ENCODE data around the gene FAM186B.

The FAM186B gene

GRCh38 chr12:49588721-49589516 lies 16.5 kb downstream of the FAM186B start:
- Histone ChIP-seq H3K9me3 (ENCODE audit: control insufficient read depth, low read depth, low read length) (no peaks in the 10 kb centered on the region), H3K27ac (ENCODE audit: low read length) (no peak overlapping the region), H3K36me3 (ENCODE audit: control insufficient read depth, low read depth, low read length) (no peaks in the 10 kb centered on the region), H3K27me3 (ENCODE audit: control insufficient read depth, insufficient read depth, low read length) (no peaks in the 10 kb centered on the region), H3K4me3 (ENCODE audit: low read length) (no peak overlapping the region), H3K9ac (ENCODE audit: low read length) (no peak overlapping the region), H3K4me1 (ENCODE audit: control insufficient read depth, low read depth, low read length) (no peaks in the 10 kb centered on the region)

- no peak overlapping the region for H3K27ac ChIP-seq (ENCODE audit: low read length)
- no peak overlapping the region for H3K9ac ChIP-seq (ENCODE audit: low read length)
- no peaks in the 10 kb centered on the region for H3K27me3 ChIP-seq (ENCODE audit: control insufficient read depth, insufficient read depth, low read length)
- no peaks in the 10 kb centered on the region for H3K4me1 ChIP-seq (ENCODE audit: control insufficient read depth, low read depth, low read length)
- H3K4me3 ChIP-seq (ENCODE audit: low read length) = no peak overlapping the region
- no peaks in the 10 kb centered on the region for H3K9me3 ChIP-seq (ENCODE audit: control insufficient read depth, low read depth, low read length)
- no peaks in the 10 kb centered on the region for H3K36me3 ChIP-seq (ENCODE audit: control insufficient read depth, low read depth, low read length)
Measured at GRCh38 chr12:49588281-49588680, 17.2 kb downstream of the FAM186B start.

GRCh38 chr12:49587174-49587908 lies 18.1 kb downstream of the FAM186B start:
- no peaks in the 10 kb centered on the region for H3K36me3 ChIP-seq (ENCODE audit: control insufficient read depth, low read depth, low read length)
- H3K27ac ChIP-seq (ENCODE audit: low read length) = no peak overlapping the region
- H3K9ac ChIP-seq (ENCODE audit: low read length) = no peak overlapping the region
- no peaks in the 10 kb centered on the region for H3K4me1 ChIP-seq (ENCODE audit: control insufficient read depth, low read depth, low read length)
- no peaks in the 10 kb centered on the region for H3K9me3 ChIP-seq (ENCODE audit: control insufficient read depth, low read depth, low read length)
- H3K27me3 ChIP-seq (ENCODE audit: control insufficient read depth, insufficient read depth, low read length) = no peaks in the 10 kb centered on the region
- H3K4me3 ChIP-seq (ENCODE audit: low read length) = no peak overlapping the region

- Histone ChIP-seq H3K4me1 (ENCODE audit: control insufficient read depth, low read depth, low read length) (no peaks in the 10 kb centered on the region), H3K36me3 (ENCODE audit: control insufficient read depth, low read depth, low read length) (no peaks in the 10 kb centered on the region), H3K27me3 (ENCODE audit: control insufficient read depth, insufficient read depth, low read length) (no peaks in the 10 kb centered on the region), H3K4me3 (ENCODE audit: low read length) (no peak overlapping the region), H3K9ac (ENCODE audit: low read length) (no peak overlapping the region), H3K9me3 (ENCODE audit: control insufficient read depth, low read depth, low read length) (no peaks in the 10 kb centered on the region), H3K27ac (ENCODE audit: low read length) (no peak overlapping the region)
Measured at GRCh38 chr12:49585477-49586459, 19.7 kb downstream of the FAM186B start.

- Histone ChIP-seq H3K9ac (ENCODE audit: low read length) (no peak overlapping the region), H3K4me3 (ENCODE audit: low read length) (no peak overlapping the region), H3K27me3 (ENCODE audit: control insufficient read depth, insufficient read depth, low read length) (no peaks in the 10 kb centered on the region), H3K4me1 (ENCODE audit: control insufficient read depth, low read depth, low read length) (no peaks in the 10 kb centered on the region), H3K9me3 (ENCODE audit: control insufficient read depth, low read depth, low read length) (no peaks in the 10 kb centered on the region), H3K27ac (ENCODE audit: low read length) (no peak overlapping the region), H3K36me3 (ENCODE audit: control insufficient read depth, low read depth, low read length) (no peaks in the 10 kb centered on the region)
Measured at GRCh38 chr12:49584591-49584990, 20.8 kb downstream of the FAM186B start.

- Histone ChIP-seq H3K4me1 (ENCODE audit: control insufficient read depth, low read depth, low read length) (no peaks in the 10 kb centered on the region), H3K27me3 (ENCODE audit: control insufficient read depth, insufficient read depth, low read length) (no peaks in the 10 kb centered on the region), H3K4me3 (ENCODE audit: low read length) (no peak overlapping the region), H3K27ac (ENCODE audit: low read length) (no peak overlapping the region), H3K36me3 (ENCODE audit: control insufficient read depth, low read depth, low read length) (no peaks in the 10 kb centered on the region), H3K9me3 (ENCODE audit: control insufficient read depth, low read depth, low read length) (no peaks in the 10 kb centered on the region), H3K9ac (ENCODE audit: low read length) (no peak overlapping the region)
Measured at GRCh38 chr12:49583366-49584094, 21.9 kb downstream of the FAM186B start.

- no peaks in the 10 kb centered on the region for H3K4me1 ChIP-seq (ENCODE audit: control insufficient read depth, low read depth, low read length)
- H3K4me3 ChIP-seq (ENCODE audit: low read length) = no peak overlapping the region
- no peaks in the 10 kb centered on the region for H3K27me3 ChIP-seq (ENCODE audit: control insufficient read depth, insufficient read depth, low read length)
- no peak overlapping the region for H3K27ac ChIP-seq (ENCODE audit: low read length)
- no peaks in the 10 kb centered on the region for H3K36me3 ChIP-seq (ENCODE audit: control insufficient read depth, low read depth, low read length)
- H3K9me3 ChIP-seq (ENCODE audit: control insufficient read depth, low read depth, low read length) = no peaks in the 10 kb centered on the region
- no peak overlapping the region for H3K9ac ChIP-seq (ENCODE audit: low read length)
Measured at GRCh38 chr12:49582850-49583249, 22.6 kb downstream of the FAM186B start.

- Histone ChIP-seq H3K4me1 (ENCODE audit: control insufficient read depth, low read depth, low read length) (no peaks in the 10 kb centered on the region), H3K36me3 (ENCODE audit: control insufficient read depth, low read depth, low read length) (no peaks in the 10 kb centered on the region), H3K27me3 (ENCODE audit: control insufficient read depth, insufficient read depth, low read length) (no peaks in the 10 kb centered on the region), H3K4me3 (ENCODE audit: low read length) (no peak overlapping the region), H3K27ac (ENCODE audit: low read length) (no peak overlapping the region), H3K9me3 (ENCODE audit: control insufficient read depth, low read depth, low read length) (no peaks in the 10 kb centered on the region), H3K9ac (ENCODE audit: low read length) (no peak overlapping the region)
Measured at GRCh38 chr12:49582201-49582600, 23.2 kb downstream of the FAM186B start.

GRCh38 chr12:49580572-49581535 lies 24.6 kb downstream of the FAM186B start:
- no peak overlapping the region for H3K27ac ChIP-seq (ENCODE audit: low read length)
- no peaks in the 10 kb centered on the region for H3K27me3 ChIP-seq (ENCODE audit: control insufficient read depth, insufficient read depth, low read length)
- no peak overlapping the region for H3K9ac ChIP-seq (ENCODE audit: low read length)
- no peaks in the 10 kb centered on the region for H3K4me1 ChIP-seq (ENCODE audit: control insufficient read depth, low read depth, low read length)
- H3K9me3 ChIP-seq (ENCODE audit: control insufficient read depth, low read depth, low read length) = no peaks in the 10 kb centered on the region
- H3K4me3 ChIP-seq (ENCODE audit: low read length) = no peak overlapping the region
- H3K36me3 ChIP-seq (ENCODE audit: control insufficient read depth, low read depth, low read length) = no peaks in the 10 kb centered on the region

GRCh38 chr12:49578471-49579112 lies 26.8 kb downstream of the FAM186B start:
- Histone ChIP-seq H3K9ac (ENCODE audit: low read length) (no peak overlapping the region), H3K4me3 (ENCODE audit: low read length) (no peak overlapping the region), H3K36me3 (ENCODE audit: control insufficient read depth, low read depth, low read length) (peaks cover 5% of the 10 kb centered on the region), H3K4me1 (ENCODE audit: control insufficient read depth, low read depth, low read length) (no peaks in the 10 kb centered on the region), H3K9me3 (ENCODE audit: control insufficient read depth, low read depth, low read length) (no peaks in the 10 kb centered on the region), H3K27ac (ENCODE audit: low read length) (no peak overlapping the region), H3K27me3 (ENCODE audit: control insufficient read depth, insufficient read depth, low read length) (no peaks in the 10 kb centered on the region)

All from iPS-18a (cell line).